HG02610 (cell line): ENCODE measurements around the gene DAZ4.
"Not testable (repeated sequence)": the region's sequence is repeated elsewhere in the genome, so short reads cannot be mapped to it uniquely, and the experiment has no call there.

ENCODE experiments used
- ATAC-seq: cut with Tn5 transposase; IDR thresholded peaks from one replicate; pipeline ENCODE4 v1.9.1; 2021; ENCODE audit warnings: mild to moderate bottlenecking, moderate library complexity; ENCODE audit not compliant: unreplicated experiment

The DAZ4 gene

GRCh38 chrY:24833619-24834018, at the start of gene DAZ4:
Gene DAZ4, plus strand, starts transcription at chrY:24833919. Its CDS starts 208 bp downstream, at chrY:24834127.
- ATAC-seq, result not testable (repeated sequence)

GRCh38 chrY:24813293-24813692, 20.4 kb upstream of the DAZ4 start, which contains the start of gene DAZ3:
Gene DAZ3, minus strand, starts transcription at chrY:24813393. Its CDS starts 208 bp downstream, at chrY:24813185.
- not testable (repeated sequence) for ATAC-seq

GRCh38 chrY:24821836-24822235, 11.9 kb upstream of the DAZ4 start:
- ATAC-seq, result not testable (repeated sequence)

GRCh38 chrY:24824184-24824879, 9.4 kb upstream of the DAZ4 start:
- ATAC-seq, result not testable (repeated sequence)

GRCh38 chrY:24825069-24825468, 8.7 kb upstream of the DAZ4 start:
- ATAC-seq, result not testable (repeated sequence)
